ENCODE data around the gene NR5A1.

The NR5A1 gene

DNA sequence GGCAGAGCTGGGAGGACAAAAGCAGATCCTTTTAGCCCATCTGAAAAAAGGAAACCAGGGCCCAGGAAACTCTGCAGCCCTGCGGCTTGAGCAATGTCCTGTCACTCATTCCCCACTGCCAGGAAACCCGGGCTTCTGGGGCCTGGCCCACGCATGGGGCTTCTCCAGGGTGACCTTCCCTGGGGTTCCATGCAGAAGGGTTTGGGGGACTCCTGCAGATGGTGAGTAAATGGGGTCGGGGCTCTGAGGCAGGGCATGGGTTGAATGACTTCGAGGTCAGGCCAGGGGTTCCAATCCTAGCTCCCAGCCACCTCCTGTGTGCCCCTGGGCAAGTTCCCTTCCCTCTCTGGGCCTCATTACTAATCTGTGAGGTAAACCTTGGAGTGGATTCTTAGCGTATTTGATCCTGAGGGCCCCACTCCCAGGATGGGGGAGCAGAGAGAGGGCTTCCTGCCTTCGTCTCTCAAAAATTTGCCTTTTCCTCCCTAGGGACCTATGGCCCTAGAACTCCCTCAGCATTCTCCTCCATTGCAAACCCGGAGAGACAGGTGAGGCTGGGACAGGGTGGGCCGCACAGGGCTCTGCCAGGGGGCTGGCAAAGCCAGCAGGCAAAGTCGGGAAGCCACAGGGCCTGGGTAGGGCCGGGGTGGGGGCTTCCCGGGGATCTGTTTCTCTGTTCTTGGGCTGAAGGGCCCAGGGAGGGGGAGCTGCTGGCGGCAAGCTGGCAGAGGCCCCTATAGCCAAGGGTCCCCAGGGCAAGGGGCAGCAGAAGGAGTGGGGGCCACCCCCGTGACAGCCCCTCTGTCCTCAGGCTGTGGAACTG lies 31.1 kb downstream of the NR5A1 start:
- H3K36me3 ChIP-seq (ENCODE audit: insufficient read depth, low read length), result no peaks in the 10 kb centered on the region
- H3K9ac ChIP-seq (ENCODE audit: low read depth, low read length), result no peak overlapping the region
- H3K4me1 ChIP-seq (ENCODE audit: insufficient read depth, low read length), result peaks cover 13% of the 10 kb centered on the region
- H3K9me3 ChIP-seq (ENCODE audit: control insufficient read depth, insufficient read depth, low read length), result no peaks in the 10 kb centered on the region

DNA sequence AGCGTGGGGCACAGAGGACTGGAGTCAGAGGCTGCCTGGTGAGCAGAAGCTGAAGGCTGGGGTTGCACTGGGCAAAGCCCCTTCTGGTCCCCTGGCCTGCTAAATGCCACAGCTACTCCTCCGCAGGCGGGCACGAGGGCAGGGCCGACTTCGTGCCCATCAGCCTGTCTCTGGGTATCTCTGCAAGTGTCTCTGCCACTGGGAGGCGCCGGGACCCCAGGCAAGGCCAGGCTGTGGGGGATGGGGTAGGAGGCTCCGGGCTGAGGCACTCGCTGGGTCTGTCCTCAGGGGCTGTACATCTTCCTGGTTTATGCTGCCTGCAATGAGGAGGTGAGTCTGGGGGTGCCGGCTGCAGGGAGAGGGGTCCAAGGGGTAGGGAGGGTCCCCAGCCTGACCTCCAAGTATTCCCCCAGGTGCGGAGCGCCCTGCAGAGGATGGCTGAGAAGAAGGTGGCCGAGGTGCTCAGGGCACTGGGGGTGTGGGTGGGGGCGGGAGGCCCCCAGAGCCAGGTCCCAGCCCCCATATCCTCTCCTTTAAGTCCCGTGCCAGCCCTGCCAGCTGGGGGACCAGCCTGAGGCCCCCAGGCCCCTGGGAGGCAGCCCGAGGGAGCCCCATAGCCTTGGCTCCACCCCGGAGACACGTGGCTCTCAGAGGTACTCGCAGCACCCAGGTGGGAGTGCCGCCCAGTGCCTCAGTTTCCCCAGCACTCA lies 31.9 kb downstream of the NR5A1 start:
- no peaks in the 10 kb centered on the region for H3K36me3 ChIP-seq (ENCODE audit: insufficient read depth, low read length)
- H3K4me1 ChIP-seq (ENCODE audit: insufficient read depth, low read length), result peaks cover 8% of the 10 kb centered on the region
- H3K9ac ChIP-seq (ENCODE audit: low read depth, low read length), result no peak overlapping the region
- no peaks in the 10 kb centered on the region for H3K9me3 ChIP-seq (ENCODE audit: control insufficient read depth, insufficient read depth, low read length)

DNA sequence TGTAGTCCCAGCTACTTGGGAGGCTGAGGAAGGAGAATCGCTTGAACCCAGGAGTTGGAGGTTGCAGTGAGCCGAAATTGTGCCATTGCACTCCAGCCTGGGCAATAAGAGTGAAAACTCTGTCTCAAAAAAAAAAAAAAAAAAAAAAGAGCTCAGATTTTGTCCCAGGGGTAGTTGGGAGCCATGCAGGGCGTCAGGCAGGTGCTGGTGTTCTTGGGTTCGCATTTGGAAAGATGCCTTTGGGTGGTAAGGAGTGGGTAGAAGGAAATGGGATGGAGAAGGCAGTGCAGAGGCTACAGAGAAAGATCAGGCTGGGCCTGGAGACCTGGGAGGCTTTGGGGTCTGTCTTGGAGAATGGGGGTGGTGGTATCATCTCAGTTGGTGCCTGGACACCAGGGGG lies 33.0 kb downstream of the NR5A1 start:
- Histone ChIP-seq H3K36me3 (ENCODE audit: insufficient read depth, low read length) (no peaks in the 10 kb centered on the region), H3K4me1 (ENCODE audit: insufficient read depth, low read length) (peaks cover 5% of the 10 kb centered on the region; the same call in 1 of the 2 replicates), H3K9me3 (ENCODE audit: control insufficient read depth, insufficient read depth, low read length) (no peaks in the 10 kb centered on the region), H3K9ac (ENCODE audit: low read depth, low read length) (no peak overlapping the region)

- H3K9me3 ChIP-seq (ENCODE audit: control insufficient read depth, insufficient read depth, low read length), result no peaks in the 10 kb centered on the region
- H3K36me3 ChIP-seq (ENCODE audit: insufficient read depth, low read length), result no peaks in the 10 kb centered on the region
- peaks cover 5% of the 10 kb centered on the region; the same call in 1 of the 2 replicates for H3K4me1 ChIP-seq (ENCODE audit: insufficient read depth, low read length)
- H3K9ac ChIP-seq (ENCODE audit: low read depth, low read length), result no peak overlapping the region
Measured at GRCh38 chr9:124473310-124473709, 33.9 kb downstream of the NR5A1 start.

DNA sequence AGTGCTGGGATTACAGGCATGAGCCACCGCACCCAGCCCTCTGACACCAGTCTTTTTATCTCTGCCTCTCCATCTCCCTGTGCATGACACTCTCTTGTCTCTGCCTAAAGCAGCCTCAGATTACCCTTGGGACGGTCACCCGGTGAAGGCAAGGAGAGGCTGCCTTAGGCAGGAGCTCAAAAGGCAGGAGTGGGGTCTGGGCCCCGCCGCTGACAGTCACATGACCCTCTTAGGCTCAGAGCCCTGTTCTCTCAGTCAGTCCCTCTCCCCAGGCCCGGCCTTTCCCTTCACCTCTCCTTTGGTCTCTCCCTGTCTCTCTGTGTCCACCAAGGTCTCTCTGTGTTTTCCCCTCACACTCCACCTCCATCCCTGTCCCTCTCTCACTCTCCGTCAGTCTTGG lies 34.4 kb downstream of the NR5A1 start:
- no peaks in the 10 kb centered on the region for H3K36me3 ChIP-seq (ENCODE audit: insufficient read depth, low read length)
- no peaks in the 10 kb centered on the region for H3K9me3 ChIP-seq (ENCODE audit: control insufficient read depth, insufficient read depth, low read length)
- H3K9ac ChIP-seq (ENCODE audit: low read depth, low read length), result no peak overlapping the region
- H3K4me1 ChIP-seq (ENCODE audit: insufficient read depth, low read length), result peaks cover 5% of the 10 kb centered on the region; the same call in 1 of the 2 replicates

- no peak overlapping the region for H3K9ac ChIP-seq (ENCODE audit: low read depth, low read length)
- H3K4me1 ChIP-seq (ENCODE audit: insufficient read depth, low read length), result peaks cover 5% of the 10 kb centered on the region; the same call in 1 of the 2 replicates
- H3K9me3 ChIP-seq (ENCODE audit: control insufficient read depth, insufficient read depth, low read length), result no peaks in the 10 kb centered on the region
- H3K36me3 ChIP-seq (ENCODE audit: insufficient read depth, low read length), result no peaks in the 10 kb centered on the region
Measured at GRCh38 chr9:124471761-124472160, 35.4 kb downstream of the NR5A1 start.

DNA sequence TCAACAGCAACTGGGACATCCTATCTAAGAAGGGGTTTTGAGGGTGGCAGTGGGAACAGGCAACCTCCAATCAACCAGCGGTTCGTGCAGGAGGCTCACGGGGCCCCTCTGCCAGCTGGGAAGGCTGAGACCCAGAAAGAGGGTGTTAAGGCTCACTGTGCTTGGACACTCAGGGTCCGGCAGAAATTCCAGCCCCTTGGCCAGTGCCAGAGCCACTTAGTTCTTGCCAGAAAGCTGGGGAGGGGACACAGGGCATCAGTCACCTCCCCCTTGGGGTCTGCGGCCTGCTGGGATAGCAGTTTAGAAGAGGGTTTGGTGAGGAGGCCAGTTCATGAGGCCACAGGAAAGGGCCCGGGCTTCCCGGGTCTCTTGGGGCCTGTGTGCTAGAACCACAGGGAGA lies 36.5 kb downstream of the NR5A1 start:
- H3K9me3 ChIP-seq (ENCODE audit: control insufficient read depth, insufficient read depth, low read length), result no peaks in the 10 kb centered on the region
- no peak overlapping the region for H3K9ac ChIP-seq (ENCODE audit: low read depth, low read length)
- H3K36me3 ChIP-seq (ENCODE audit: insufficient read depth, low read length), result no peaks in the 10 kb centered on the region
- peaks cover 5% of the 10 kb centered on the region; the same call in 1 of the 2 replicates for H3K4me1 ChIP-seq (ENCODE audit: insufficient read depth, low read length)

DNA sequence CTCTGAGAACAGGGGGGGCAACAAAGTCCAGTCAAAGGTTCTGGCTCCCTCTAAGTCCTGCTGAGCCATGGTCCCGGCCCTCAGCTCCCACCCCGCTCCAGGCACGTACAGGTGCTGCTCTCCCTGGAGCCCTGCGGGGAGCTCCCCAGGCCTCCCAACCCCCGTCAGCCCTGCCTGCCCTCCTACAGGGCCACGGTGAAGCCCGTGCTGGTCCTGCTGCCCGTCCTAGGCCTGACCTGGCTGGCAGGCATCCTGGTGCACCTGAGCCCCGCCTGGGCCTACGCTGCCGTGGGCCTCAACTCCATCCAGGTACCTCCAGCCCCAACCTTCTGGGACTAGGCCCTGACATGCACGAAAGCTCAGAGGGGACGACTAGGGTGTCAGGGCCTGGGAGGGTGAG lies 36.9 kb downstream of the NR5A1 start:
- H3K36me3 ChIP-seq (ENCODE audit: insufficient read depth, low read length), result no peaks in the 10 kb centered on the region
- H3K9ac ChIP-seq (ENCODE audit: low read depth, low read length), result no peak overlapping the region
- H3K4me1 ChIP-seq (ENCODE audit: insufficient read depth, low read length), result peaks cover 5% of the 10 kb centered on the region; the same call in 1 of the 2 replicates
- no peaks in the 10 kb centered on the region for H3K9me3 ChIP-seq (ENCODE audit: control insufficient read depth, insufficient read depth, low read length)

GRCh38 chr9:124469011-124469832 lies 38.0 kb downstream of the NR5A1 start:
- H3K4me1 ChIP-seq (ENCODE audit: insufficient read depth, low read length), result no peaks in the 10 kb centered on the region
- H3K9ac ChIP-seq (ENCODE audit: low read depth, low read length), result no peak overlapping the region
- no peaks in the 10 kb centered on the region for H3K9me3 ChIP-seq (ENCODE audit: control insufficient read depth, insufficient read depth, low read length)
- no peaks in the 10 kb centered on the region for H3K36me3 ChIP-seq (ENCODE audit: insufficient read depth, low read length)

- Histone ChIP-seq H3K9ac (ENCODE audit: low read depth, low read length) (no peak overlapping the region), H3K4me1 (ENCODE audit: insufficient read depth, low read length) (no peaks in the 10 kb centered on the region), H3K9me3 (ENCODE audit: control insufficient read depth, insufficient read depth, low read length) (no peaks in the 10 kb centered on the region), H3K36me3 (ENCODE audit: insufficient read depth, low read length) (no peaks in the 10 kb centered on the region)
Measured at GRCh38 chr9:124468061-124468740, 39.0 kb downstream of the NR5A1 start.

DNA sequence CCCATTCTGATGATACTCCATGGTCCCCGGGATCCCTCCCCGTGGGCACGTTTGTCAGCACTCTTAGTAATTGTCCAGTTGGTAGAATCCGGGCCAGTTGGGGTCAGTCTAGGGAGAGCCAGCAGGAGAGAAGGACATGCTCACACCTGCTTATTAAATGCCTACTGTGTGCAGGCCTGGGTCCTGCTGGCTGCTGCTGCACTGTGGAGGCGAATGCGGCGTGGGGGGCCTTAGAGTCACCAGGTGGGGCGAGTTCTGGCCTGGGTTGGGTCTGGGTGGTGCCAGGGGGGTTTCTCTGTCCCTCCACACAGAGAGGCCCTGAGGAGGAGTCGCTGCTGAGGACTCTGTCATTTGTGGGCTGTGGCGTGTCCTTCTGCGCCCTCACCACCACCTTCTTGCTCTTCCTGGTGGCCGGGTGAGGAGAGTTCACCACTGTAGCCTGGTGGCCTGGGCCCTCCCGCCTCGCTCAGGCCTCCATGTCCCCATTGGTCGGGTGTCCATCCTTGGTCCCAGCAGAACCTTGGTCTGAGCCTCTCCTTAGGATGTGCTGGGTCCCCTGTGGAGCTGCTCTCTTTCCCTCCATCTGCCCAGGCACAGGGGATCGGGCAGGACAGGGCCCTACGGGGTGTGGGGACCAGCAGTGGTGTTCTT lies 39.7 kb downstream of the NR5A1 start:
- no peaks in the 10 kb centered on the region for H3K4me1 ChIP-seq (ENCODE audit: insufficient read depth, low read length)
- H3K36me3 ChIP-seq (ENCODE audit: insufficient read depth, low read length), result no peaks in the 10 kb centered on the region
- H3K9ac ChIP-seq (ENCODE audit: low read depth, low read length), result no peak overlapping the region
- no peaks in the 10 kb centered on the region for H3K9me3 ChIP-seq (ENCODE audit: control insufficient read depth, insufficient read depth, low read length)

DNA sequence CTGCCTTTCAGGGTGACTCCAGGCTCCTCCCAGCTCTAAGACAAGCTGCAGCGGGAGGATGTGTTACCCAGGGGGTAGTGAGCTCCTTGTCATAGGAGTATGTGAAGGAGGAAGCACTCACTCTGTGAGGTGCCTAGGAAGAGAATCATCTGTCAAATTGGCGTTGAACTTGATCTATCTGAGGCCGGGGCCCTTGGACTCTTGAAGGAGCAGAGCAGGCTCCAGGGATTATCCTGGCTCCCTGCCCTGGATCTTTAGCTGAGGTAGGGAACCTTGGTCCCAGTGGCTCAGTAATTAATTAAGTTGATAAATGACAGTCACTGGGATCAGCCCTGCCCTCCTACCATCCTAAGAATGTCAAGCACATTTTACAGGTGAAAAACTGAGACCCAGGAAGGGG lies 41.5 kb downstream of the NR5A1 start:
- Histone ChIP-seq H3K4me1 (ENCODE audit: insufficient read depth, low read length) (no peaks in the 10 kb centered on the region), H3K36me3 (ENCODE audit: insufficient read depth, low read length) (no peaks in the 10 kb centered on the region), H3K9me3 (ENCODE audit: control insufficient read depth, insufficient read depth, low read length) (peaks cover 2% of the 10 kb centered on the region; the same call in 1 of the 2 replicates), H3K9ac (ENCODE audit: low read depth, low read length) (no peak overlapping the region)

DNA sequence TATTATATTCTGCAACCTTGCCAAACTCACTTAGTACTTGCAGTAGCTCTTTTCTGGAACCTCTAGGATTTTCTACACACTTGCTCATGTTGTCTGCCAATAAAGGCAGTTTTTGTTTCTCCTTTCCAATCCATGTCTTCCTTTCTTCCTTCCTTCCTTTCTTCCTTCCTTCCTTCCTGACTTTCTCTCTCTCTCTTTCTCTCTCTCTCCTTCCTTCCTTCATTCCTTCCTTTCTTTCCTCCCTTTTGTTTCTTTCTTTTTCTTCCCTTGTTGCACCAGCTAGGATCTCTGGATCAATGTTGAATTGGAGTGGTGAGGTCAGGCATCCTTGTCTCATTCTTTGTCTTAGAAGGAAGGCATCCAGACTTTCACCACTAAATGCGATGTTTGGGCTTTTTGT lies 44.5 kb downstream of the NR5A1 start:
- H3K36me3 ChIP-seq (ENCODE audit: insufficient read depth, low read length), result no peaks in the 10 kb centered on the region
- H3K9ac ChIP-seq (ENCODE audit: low read depth, low read length), result no peak overlapping the region
- H3K4me1 ChIP-seq (ENCODE audit: insufficient read depth, low read length), result no peaks in the 10 kb centered on the region
- peaks cover 2% of the 10 kb centered on the region; the same call in 1 of the 2 replicates for H3K9me3 ChIP-seq (ENCODE audit: control insufficient read depth, insufficient read depth, low read length)

Data from ES-I3 (cell line).